Panc1 (cell line): ENCODE results near the gene LIPC. TPM values are rescaled to one million over a fixed set of nuclear protein-coding genes. Genes with fewer than 3 reads are reported as not detected.

Experiments
- ATAC-seq: fragments of 200-7000 bp; cut with Tn5 transposase; 2 replicates; pipeline ENCODE4 v1.9.1; 2020; ENCODE audit warnings: mild to moderate bottlenecking, moderate library complexity
- BruUV-seq: library from RNA; stranded (reverse); fragments of 400-500 nt; replicated peaks from 2 replicates; lab custom pipeline; 2021; lab: Mats Ljungman, UMichigan
- CTCF ChIA-PET: fragments of 300-600 bp; sonication (Branson Sonifier 250); formaldehyde crosslinking; loops from one replicate; lab custom pipeline; 2022; ENCODE audit warnings: antibody characterized with exemption; lab: Charles Lee
- POLR2A ChIA-PET: fragments of 300-600 bp; sonication (Branson Sonifier 250); formaldehyde crosslinking; loops from one replicate; lab custom pipeline; 2022; ENCODE audit warnings: antibody characterized with exemption; lab: Charles Lee
- DNase-seq: peaks from one replicate; pipeline ENCODE4 v3.0.0-alpha.2; 2010; ENCODE audit warnings: low read depth, low spot score
- H3K27ac ChIP-seq: 2 replicates; pipeline ENCODE4 v1.5.1; 2011; ENCODE audit warnings: mild to moderate bottlenecking, low read length, inconsistent platforms
- H3K27me3 ChIP-seq: fragments of 200-500 bp; sonication (Bioruptor generic); 2 replicates; pipeline ENCODE4 v1.6.0; 2014; ENCODE audit warnings: low read length, inconsistent platforms; ENCODE audit not compliant: control insufficient read depth, insufficient read depth
- H3K36me3 ChIP-seq: fragments of 200-500 bp; sonication (Bioruptor generic); 2 replicates; pipeline ENCODE4 v1.5.1; 2014; ENCODE audit warnings: inconsistent platforms, mild to moderate bottlenecking, low read length, moderate library complexity; ENCODE audit not compliant: control insufficient read depth, insufficient read depth
- H3K4me1 ChIP-seq: 2 replicates; pipeline ENCODE4 v1.5.1; 2011; ENCODE audit warnings: inconsistent platforms, mild to moderate bottlenecking, low read length, moderate library complexity; ENCODE audit not compliant: control insufficient read depth, insufficient read depth
- H3K4me3 ChIP-seq, 2 experiments: 2 replicates each; pipeline ENCODE4 v1.5.1; 2011 to 2012; ENCODE audit warnings: low read depth in 2 of 2, low read length in 2 of 2, mild to moderate bottlenecking in 2 of 2, inconsistent platforms in 1 of 2, moderate library complexity in 1 of 2
- H3K9me3 ChIP-seq: fragments of 200-500 bp; sonication (Bioruptor generic); 2 replicates; pipeline ENCODE4 v1.5.1; 2014; ENCODE audit warnings: low read depth, mild to moderate bottlenecking, inconsistent platforms, low read length, moderate library complexity; ENCODE audit not compliant: control insufficient read depth, insufficient read depth
- CTCF ChIP-seq: fragments of 450-650 bp; IDR thresholded peaks from 2 replicates; pipeline ENCODE4 v1.5.1; 2017; ENCODE audit warnings: mild to moderate bottlenecking
- POLR2AphosphoS5 ChIP-seq: IDR thresholded peaks from 2 replicates; pipeline ENCODE4 v1.6.1; 2012; ENCODE audit warnings: mild to moderate bottlenecking, low read depth, low read length, moderate library complexity
- REST ChIP-seq, 2 experiments: IDR thresholded peaks; 2 replicates each; pipeline ENCODE4 v1.6.1; 2011 to 2012; ENCODE audit warnings: low read depth in 2 of 2, control low read depth in 1 of 2, low read length in 1 of 2, mild to moderate bottlenecking in 1 of 2, moderate library complexity in 1 of 2; ENCODE audit not compliant: insufficient read depth in 1 of 2
- SIN3A ChIP-seq: IDR thresholded peaks from 2 replicates; pipeline ENCODE4 v1.6.1; 2012; ENCODE audit warnings: low read depth, mild to moderate bottlenecking, low read length, moderate library complexity, borderline replicate concordance; ENCODE audit not compliant: insufficient read depth
- TCF7L2 ChIP-seq: IDR thresholded peaks from 2 replicates; pipeline ENCODE4 v1.6.1; 2011; ENCODE audit warnings: mild to moderate bottlenecking, low read depth, low read length, inconsistent platforms
- in situ Hi-C: cut with HindIII; loops from 2 replicates; pipeline ENCODE4 v1.10.0; 2016; ENCODE audit warnings: low sequenced_read_pairs, low pct_unique_long_range_greater_than_20kb
- intact Hi-C: fragments of 100-400 bp; cut with micrococcal nuclease; formaldehyde crosslinking; loops from one replicate; pipeline ENCODE4 v1.10.0; 2022; ENCODE audit not compliant: unreplicated experiment
- total RNA-seq: library from RNA; stranded (reverse); gene quantifications from one replicate; pipeline ENCODE4 v1.2.1, GENCODE V29; 2021; ENCODE audit not compliant: unreplicated experiment

Gene LIPC
- total RNA-seq, 1 experiment from 2014 or later: not detected

GRCh38 chr15:58551764-58552504 lies 120.1 kb downstream of the LIPC start:
- POLR2A ChIA-PET: no interaction called here
- Histone ChIP-seq H3K9me3 (no peaks in the 10 kb centered on the region), H3K27me3 (no peaks in the 10 kb centered on the region), H3K4me1 (peaks cover 5% of the 10 kb centered on the region; the same call in 1 of the 2 replicates), H3K36me3 (no peaks in the 10 kb centered on the region), H3K4me3 (no peak overlapping the region), H3K27ac (no peak overlapping the region)
- ATAC-seq: no peak
- DNase-seq: no peak
- TF ChIP-seq TCF7L2 (no peak), SIN3A (no peak), REST (IDR thresholded peaks at IDR 0.05; ENCODE audit: insufficient read depth in 1 of 2, low read depth in 2 of 2, low read length in 1 of 2) (no peak), POLR2AphosphoS5 (no peak), CTCF (no peak)
- no TSS peak for BruUV-seq
- CTCF ChIA-PET: no interaction called here
- intact Hi-C loops: no loop called here
- in situ Hi-C loops: no loop called here

- in situ Hi-C loops: no loop called here
- H3K4me1 ChIP-seq: no peaks in the 10 kb centered on the region
- TF ChIP-seq SIN3A: no peak
- TF ChIP-seq POLR2AphosphoS5: no peak
- no peak for TF ChIP-seq CTCF
- no peak for TF ChIP-seq TCF7L2
- TF ChIP-seq REST (IDR thresholded peaks at IDR 0.05; ENCODE audit: insufficient read depth in 1 of 2, low read depth in 2 of 2, low read length in 1 of 2): no peak
- no peak overlapping the region for H3K27ac ChIP-seq
- ChIA-PET POLR2A (no interaction called here), CTCF (no interaction called here)
- H3K4me3 ChIP-seq: no peak overlapping the region
- intact Hi-C loops: no loop called here
- H3K27me3 ChIP-seq: no peaks in the 10 kb centered on the region
- ATAC-seq: no peak
- no TSS peak for BruUV-seq
- no peaks in the 10 kb centered on the region for H3K36me3 ChIP-seq
- H3K9me3 ChIP-seq: no peaks in the 10 kb centered on the region
- DNase-seq: no peak
Measured at GRCh38 chr15:58552505-58553364, 120.9 kb downstream of the LIPC start.
